HG02759 (cell line): ENCODE results near the gene CPEB1.
"Not testable (repeated sequence)": the region's sequence is repeated elsewhere in the genome, so short reads cannot be mapped to it uniquely, and the experiment has no call there.

Source experiments
- ATAC-seq: cut with Tn5 transposase; IDR thresholded peaks from one replicate; pipeline ENCODE4 v1.9.1; 2021; ENCODE audit warnings: mild to moderate bottlenecking, moderate library complexity; ENCODE audit not compliant: unreplicated experiment

The CPEB1 gene

DNA sequence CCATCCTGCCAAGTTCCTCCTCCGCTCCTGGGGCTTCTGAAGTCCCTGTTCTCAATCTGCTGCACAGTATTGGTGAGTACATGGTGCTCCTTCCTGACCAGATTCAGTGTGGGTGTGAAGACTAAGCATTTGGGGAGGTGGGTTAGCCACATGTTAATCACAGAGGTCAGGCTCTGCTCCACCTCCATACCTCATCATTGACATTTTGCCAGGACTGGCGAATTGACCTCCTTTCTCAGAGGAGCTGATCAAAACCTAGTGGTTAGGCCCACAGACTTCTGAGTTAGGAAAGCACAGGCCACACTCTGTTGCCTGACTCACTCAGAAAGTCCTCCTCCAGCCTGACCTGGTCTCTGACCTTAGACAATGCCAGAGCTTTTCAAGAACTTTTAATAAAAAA is 98.5 kb downstream of the CPEB1 start:
- ATAC-seq = no peak

DNA sequence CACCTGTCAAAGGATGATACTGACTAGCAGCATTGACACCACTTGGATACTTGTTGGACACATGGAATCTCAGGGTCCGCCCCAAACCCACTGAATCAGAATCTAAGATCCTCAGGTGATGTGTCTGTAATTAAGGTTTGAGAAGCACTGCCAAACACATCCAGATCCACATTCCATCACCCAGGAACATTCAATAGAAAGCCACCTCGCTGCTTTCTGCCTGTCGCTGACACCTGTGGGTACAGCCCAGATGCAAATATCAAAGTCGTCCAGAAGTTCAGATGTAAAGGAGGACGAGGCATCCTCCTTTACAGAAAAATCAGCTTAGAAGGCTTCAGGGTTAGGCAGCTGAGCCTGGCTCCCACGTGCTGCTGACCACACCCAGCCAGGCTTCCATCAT is 101.7 kb downstream of the CPEB1 start:
- no peak for ATAC-seq

DNA sequence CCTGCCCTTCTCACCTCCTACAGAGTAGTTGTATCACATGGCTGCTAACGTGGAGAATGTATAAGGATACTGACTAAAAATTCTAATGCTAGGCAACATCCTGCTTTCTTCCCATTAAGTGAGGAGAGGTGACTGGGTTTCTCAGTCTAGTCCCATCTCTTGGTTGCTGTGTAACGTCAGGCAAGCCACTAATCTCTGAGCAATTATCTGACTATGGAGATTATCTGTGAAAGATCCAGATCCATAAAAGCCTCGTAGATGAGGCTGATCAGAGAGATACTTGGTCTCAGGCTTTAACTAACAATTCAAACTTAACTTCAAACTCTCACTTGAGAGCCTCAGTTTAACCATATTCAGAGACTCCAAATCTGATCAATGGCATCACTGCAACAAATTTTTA is 102.2 kb downstream of the CPEB1 start:
- no peak for ATAC-seq

GRCh38 chr15:82544431-82544830 is 102.7 kb downstream of the CPEB1 start:
- no peak for ATAC-seq

GRCh38 chr15:82543160-82543559 is 104.0 kb downstream of the CPEB1 start:
- ATAC-seq = no peak

DNA sequence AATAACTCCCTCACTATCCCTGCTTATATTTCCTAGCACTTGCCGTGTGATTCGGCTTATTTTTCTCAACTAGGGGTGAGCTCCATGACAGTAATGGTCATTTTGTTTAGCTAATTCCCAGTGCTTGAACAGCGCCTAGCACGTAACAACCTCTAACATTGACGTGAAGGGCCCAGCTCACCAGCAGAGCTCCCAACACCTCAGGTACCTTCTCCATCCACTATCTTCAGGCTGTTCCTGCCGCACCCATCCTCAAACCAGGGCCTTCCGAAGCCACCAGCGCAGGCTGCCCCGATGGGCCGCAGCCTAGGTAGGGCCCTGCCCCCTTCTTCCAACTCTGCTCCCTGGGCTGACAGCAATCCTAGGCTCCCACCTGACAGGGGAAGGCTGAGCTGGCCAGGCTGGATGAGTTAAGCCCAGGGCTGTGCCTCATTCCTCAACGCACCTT is 106.2 kb downstream of the CPEB1 start:
- ATAC-seq = peak; percentile 1

DNA sequence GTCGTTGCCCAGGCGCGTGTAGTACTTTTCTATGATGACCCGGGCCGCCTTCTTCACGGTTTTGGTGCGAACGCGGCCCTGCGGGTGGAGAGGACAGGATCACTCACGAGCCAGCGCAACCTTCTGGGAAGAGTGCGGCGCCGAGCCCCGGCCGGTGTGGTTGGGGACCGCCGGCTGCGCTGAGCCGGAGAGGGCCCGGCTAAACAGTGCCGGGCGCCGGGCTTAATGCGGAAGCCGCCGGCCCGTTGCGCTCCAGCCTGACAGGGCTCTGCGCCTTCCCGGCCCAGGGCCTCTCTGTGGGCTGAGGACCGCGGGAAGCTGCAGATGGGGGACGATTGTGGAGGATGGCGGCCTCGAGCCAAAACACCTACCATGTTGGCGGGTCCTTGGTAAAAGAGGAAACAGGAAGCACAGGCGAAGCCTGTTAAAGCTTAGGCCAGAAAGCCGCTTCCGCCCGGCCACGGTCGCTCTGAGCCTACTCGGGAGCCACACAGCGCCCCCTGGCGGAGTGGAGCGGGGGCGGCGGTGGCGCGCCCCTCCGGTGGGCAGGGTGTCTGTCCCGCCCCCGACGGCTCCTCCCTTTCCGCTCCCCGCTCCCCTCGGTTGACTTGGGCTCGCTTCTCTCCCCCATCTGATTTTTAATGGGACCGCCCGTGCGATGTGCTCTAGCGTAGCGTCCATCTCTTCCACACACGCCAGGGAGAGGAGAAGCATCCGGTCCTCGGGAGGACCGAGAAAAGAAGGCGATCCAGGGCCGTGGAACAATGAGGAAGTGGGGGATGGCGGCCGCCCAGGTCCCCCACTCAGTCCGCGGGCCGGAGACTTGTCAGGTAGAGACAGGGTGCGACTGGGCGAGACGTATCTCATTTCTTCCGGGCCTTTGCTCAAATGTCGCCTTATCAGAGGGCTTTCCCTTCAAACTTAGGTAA is 106.8 kb downstream of the CPEB1 start, which contains the start of gene RPS17:
Gene RPS17 (minus strand): TSS at position 403 of the 929 bp plus-strand sequence. CDS start 29 bp downstream, at position 374.
- ATAC-seq = peak; percentile 94

DNA sequence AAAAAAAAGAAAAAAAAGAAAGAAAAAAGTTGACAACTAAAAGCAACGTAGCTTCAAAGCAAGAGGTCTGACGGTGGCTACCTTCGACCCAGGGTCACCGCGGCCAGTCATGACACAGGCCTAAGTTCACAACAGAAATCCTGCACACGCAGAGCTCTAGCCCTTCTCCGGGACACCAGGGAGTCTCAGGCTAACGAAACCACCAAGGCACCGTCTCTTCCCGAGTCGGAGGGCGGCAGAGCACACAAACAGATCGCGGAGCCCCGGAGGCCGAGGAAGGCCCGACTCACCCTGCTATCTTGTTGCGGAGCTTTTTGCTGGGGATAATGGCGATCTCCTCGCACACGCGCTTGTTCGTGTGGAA is 107.5 kb downstream of the CPEB1 start:
- ATAC-seq = peak; percentile 0

DNA sequence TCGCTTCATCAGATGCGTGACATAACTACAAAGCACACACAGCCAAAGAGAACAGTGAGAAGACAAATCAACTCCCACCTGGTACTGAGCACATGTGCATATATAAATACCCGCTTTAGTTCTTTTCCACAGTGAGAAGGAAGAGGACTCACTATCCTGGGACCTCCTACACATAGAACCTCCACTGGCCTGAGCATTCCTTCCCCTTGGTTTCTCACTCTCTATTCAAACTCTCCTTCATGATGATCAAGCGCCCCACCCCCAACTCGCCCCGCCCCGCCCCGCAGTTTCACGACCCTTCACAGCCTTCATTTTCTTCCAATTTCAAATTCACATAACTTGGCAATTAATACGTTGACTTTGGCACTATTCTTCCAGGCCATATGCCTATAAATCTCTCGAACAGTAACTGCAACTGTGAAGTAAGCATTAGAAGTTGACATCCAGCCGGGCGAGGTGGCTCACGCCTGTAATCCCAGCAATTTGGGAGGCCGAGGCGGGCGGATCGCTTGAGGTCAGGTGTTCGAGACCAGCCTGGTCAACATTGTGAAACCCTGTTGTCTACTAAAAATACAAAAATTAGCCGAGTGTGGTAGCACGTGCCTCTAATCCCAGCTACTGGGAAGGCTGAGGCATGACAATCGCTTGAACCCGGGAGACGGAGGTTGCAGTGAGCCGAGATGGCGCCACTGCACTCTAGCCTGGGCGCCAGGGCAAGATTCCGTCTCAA is 108.0 kb downstream of the CPEB1 start:
- ATAC-seq = no peak

DNA sequence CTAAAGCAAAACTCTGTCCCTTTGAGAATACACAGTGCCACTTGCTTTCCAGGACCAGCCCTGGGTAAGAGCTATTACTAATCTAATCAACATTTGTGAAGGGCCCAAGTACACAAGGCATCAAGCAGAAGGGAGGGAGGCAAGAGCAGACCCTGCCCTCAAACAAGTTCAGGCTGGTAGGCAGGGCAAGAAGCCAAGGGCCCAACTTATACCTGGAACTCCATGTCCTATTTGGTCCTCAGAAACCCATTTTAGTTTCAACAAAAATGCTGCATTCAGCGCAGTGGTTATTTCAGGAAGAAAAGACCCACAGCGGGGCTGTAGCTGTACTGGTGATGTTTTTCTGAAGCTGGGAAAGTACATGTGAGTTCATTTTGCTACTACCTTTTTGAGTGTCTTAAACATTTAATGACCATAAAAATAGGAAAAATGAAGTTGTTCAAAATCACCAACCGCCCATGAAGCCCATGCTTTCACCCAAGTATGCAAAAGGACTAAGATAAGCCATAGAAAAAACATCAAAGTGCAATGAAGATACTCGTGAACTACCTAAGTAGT is 109.7 kb downstream of the CPEB1 start:
- ATAC-seq = no peak

DNA sequence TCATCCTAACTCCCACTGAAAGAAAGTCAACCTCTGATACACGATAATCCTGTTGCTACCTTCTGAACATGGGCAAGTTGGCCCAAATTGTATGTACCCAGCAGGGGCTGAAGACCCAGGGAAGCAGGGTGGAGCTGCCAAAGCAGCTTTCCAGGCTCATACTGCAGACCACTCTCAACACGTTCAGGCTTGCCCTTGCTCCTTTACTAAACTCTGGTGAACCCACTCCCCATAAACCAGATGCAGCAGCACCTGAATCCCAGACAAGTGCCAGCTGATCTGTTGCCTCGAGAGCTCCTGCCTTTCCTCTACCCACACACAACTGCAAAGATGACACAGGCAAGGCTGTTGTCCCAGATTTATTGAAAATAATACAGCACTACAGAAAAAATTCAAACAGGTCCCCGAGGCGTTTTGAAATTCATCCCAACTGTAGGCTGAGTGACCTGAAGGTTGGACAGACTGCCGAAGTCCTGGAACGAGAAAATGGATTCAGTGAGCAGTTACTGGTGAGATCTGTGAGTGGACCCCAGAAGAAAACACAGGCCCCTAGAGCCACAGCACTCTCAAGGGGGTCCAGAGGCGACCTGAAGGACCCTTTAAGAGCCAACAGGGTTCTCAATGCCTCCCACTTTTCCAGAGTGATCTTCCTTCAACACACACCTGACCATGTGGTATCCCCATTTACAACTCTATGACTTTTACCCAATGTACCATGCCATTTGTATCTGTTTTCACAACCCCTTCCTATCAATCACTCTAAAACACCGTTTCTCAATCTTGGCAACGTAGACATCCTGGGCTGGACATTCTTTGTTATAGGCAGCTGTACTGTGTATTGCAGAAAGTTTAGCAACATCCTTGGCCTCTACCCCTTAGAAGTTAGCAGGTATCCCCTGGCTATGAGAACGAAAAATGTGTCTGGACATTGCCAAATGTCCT is 110.5 kb downstream of the CPEB1 start:
- ATAC-seq = no peak

- no peak for ATAC-seq
Observed at GRCh38 chr15:82535566-82536408, 111.4 kb downstream of the CPEB1 start.

DNA sequence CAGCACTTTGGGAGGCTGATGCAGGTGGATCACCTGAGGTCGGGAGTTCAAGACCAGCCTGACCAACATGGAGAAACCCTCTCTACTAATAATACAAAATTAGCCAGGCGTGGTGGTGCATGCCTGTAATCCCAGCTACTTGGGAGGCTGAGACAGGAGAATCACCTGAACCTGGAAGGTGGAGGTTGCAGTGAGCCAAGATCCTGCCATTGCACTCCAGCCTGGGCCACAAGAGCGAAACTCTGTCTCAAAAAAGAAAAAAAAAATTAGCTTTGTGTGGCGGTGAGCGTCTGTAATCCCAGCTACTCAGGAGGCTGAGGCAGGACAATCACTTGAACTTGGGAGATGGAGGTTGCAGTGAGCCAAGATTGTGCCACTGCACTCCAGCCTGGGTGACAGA is 112.0 kb downstream of the CPEB1 start:
- ATAC-seq = not testable (repeated sequence)

- ATAC-seq = not testable (repeated sequence)
Observed at GRCh38 chr15:82534457-82534861, 112.7 kb downstream of the CPEB1 start.

DNA sequence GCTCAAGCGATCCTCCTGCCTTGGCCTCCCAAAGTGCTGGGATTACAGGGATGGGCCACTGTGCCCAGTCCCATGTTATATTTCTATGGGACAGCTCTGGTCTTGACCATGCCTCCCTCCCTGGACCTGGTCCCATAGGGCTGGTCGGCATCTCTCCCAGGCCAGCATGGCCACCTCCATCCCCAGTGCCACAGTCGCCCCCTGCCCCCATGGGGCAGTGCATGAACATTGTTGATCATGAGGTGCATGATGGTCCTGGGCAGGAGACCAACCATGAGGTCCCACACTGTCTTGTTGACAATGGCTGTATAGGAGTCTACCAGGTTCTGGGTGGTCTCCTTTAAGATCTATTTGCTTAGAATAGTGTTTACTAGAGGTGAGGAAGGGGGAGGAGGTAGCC is 113.4 kb downstream of the CPEB1 start:
- ATAC-seq = no peak

DNA sequence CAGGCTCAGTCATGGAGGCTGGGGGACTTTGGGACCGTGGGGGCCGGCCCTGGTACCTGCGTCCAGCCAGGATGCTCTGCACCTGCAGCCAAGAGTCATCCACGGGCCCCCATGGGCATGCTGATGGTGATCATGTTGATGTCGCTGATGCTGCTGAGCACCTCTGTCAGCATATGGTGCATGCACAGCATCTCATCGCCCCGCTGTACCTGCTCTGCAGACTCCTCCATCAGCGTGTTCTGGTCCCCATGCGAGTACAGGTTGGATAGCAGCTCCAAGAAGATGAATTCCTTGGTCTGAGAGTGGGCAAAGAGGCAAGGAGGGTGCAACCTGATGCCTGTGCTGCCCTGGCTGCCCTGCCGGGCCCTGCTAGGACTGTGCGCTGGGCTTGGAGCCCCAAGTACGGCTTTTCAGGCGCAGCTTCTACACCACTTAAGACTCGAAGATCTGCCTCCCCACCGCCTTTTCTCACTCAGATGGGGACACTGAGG is 114.1 kb downstream of the CPEB1 start:
- ATAC-seq = no peak

DNA sequence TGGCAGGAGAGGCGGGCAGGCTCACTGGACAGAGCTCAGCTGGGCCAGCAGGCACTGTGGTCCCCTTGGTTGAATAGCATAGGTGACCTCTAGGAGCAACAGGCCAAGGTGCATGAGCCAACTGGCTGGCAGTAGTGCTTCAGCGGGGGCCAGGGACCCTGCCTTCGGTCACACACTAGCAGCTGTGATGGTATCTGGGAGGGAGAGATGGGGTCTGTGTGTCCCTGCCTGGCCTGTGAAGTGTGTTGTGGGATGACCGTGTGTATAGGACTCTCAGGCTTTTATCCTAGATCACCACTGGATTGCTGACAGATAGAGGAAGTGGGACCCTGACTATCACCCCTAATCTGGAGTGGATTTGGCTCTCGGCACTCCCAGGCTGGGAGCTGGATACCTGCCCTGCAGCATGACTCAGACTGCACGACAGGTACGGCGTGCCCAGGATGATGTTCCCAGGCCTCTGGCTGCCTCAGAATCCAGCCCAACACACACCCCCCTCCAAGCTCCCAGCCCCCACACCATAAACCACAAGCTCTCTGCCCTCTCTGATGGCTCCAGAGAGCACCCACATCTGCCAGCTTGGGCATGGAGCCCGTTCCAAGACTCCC is 114.7 kb downstream of the CPEB1 start:
- no peak for ATAC-seq

GRCh38 chr15:82531496-82532382 is 115.4 kb downstream of the CPEB1 start:
- ATAC-seq = no peak
